ENCODE measurements around the gene DPP7. TPM values are rescaled to one million over a fixed set of nuclear protein-coding genes. Genes with fewer than 3 reads are reported as not detected.
"Not testable (repeated sequence)": the region's sequence is repeated elsewhere in the genome, so short reads cannot be mapped to it uniquely, and the experiment has no call there.

The DPP7 gene
- total RNA-seq, 2 donors from 2014 or later = 172 to 236 TPM

- Mint-ChIP-seq H3K27ac (no peak overlapping the region), H3K9me3 (no peaks in the 10 kb centered on the region)
Observed at GRCh38 chr9:137074657-137075274, 39.8 kb downstream of the DPP7 start.

GRCh38 chr9:137073992-137074399 lies 40.5 kb downstream of the DPP7 start:
- Mint-ChIP-seq H3K36me3 (no peaks in the 10 kb centered on the region), H3K27ac (no peak overlapping the region), H3K9me3 (no peaks in the 10 kb centered on the region)
- ATAC-seq (no peak), DNase-seq (ENCODE audit: low spot score in 2 of 2) (no peak)

More at GRCh38 chr9:137074657-137075274, 39.8 kb downstream of the DPP7 start:
- no peaks in the 10 kb centered on the region for H3K36me3 Mint-ChIP-seq
- ATAC-seq = no peak
- DNase-seq (ENCODE audit: low spot score in 2 of 2) = no peak

- ATAC-seq (no peak), DNase-seq (ENCODE audit: low spot score in 2 of 2) (no peak)
- no peaks in the 10 kb centered on the region for H3K9me3 Mint-ChIP-seq
- no peaks in the 10 kb centered on the region for H3K36me3 Mint-ChIP-seq
- H3K27ac Mint-ChIP-seq = peak overlapping the region; percentile 65 to 92
Observed at GRCh38 chr9:137071282-137071681, 43.3 kb downstream of the DPP7 start.

GRCh38 chr9:137070906-137071275 lies 43.6 kb downstream of the DPP7 start:
- Mint-ChIP-seq H3K36me3 (no peaks in the 10 kb centered on the region), H3K27ac (peak overlapping the region; percentile 65 to 92), H3K9me3 (no peaks in the 10 kb centered on the region)
- no peak for DNase-seq (ENCODE audit: low spot score in 2 of 2)
- ATAC-seq = no peak

- peak within 1 kb of the TSS; percentile 65 to 92 for H3K27ac Mint-ChIP-seq
- DNase-seq (ENCODE audit: low spot score in 2 of 2) = peak; percentile 84 to 88
- ATAC-seq = peak; percentile 91 to 95
- H3K9me3 Mint-ChIP-seq = no peaks in the 10 kb centered on the region
- no peaks in the 10 kb centered on the region for H3K36me3 Mint-ChIP-seq
Observed at GRCh38 chr9:137070201-137070905, 44.2 kb downstream of the DPP7 start, which contains the start of gene SAPCD2. TSS of gene SAPCD2 (minus strand) at chr9:137070557. CDS start at chr9:137070460, 97 bp downstream.

- no peak for DNase-seq (ENCODE audit: low spot score in 2 of 2)
- no peak overlapping the region for H3K27ac Mint-ChIP-seq
- no peaks in the 10 kb centered on the region for H3K9me3 Mint-ChIP-seq
- ATAC-seq = no peak
- no peaks in the 10 kb centered on the region for H3K36me3 Mint-ChIP-seq
Observed at GRCh38 chr9:137069508-137070091, 44.9 kb downstream of the DPP7 start.

GRCh38 chr9:137068539-137069507 lies 45.7 kb downstream of the DPP7 start:
- ATAC-seq (no peak), DNase-seq (ENCODE audit: low spot score in 2 of 2) (no peak)
- no peaks in the 10 kb centered on the region for H3K9me3 Mint-ChIP-seq
- H3K36me3 Mint-ChIP-seq = no peaks in the 10 kb centered on the region
- no peak overlapping the region for H3K27ac Mint-ChIP-seq

- Mint-ChIP-seq H3K27ac (no peak overlapping the region), H3K9me3 (no peaks in the 10 kb centered on the region), H3K36me3 (no peaks in the 10 kb centered on the region)
- ATAC-seq (peak; percentile 46 to 62), DNase-seq (ENCODE audit: low spot score in 2 of 2) (peak; percentile 79 to 91)
Observed at GRCh38 chr9:137067860-137068538, 46.5 kb downstream of the DPP7 start.

- DNase-seq (ENCODE audit: low spot score in 2 of 2) = no peak
- no peaks in the 10 kb centered on the region for H3K36me3 Mint-ChIP-seq
- no peaks in the 10 kb centered on the region for H3K9me3 Mint-ChIP-seq
- no peak for ATAC-seq
- H3K27ac Mint-ChIP-seq = no peak overlapping the region
Observed at GRCh38 chr9:137066096-137066861, 48.3 kb downstream of the DPP7 start.

GRCh38 chr9:137065336-137065967 lies 49.1 kb downstream of the DPP7 start:
- Mint-ChIP-seq H3K36me3 (no peaks in the 10 kb centered on the region), H3K27ac (no peak overlapping the region), H3K9me3 (no peaks in the 10 kb centered on the region)
- ATAC-seq (no peak), DNase-seq (ENCODE audit: low spot score in 2 of 2) (no peak)

- H3K9me3 Mint-ChIP-seq = no peaks in the 10 kb centered on the region
- H3K27ac Mint-ChIP-seq = no peak overlapping the region
- DNase-seq (ENCODE audit: low spot score in 2 of 2) (no peak), ATAC-seq (no peak)
- H3K36me3 Mint-ChIP-seq = no peaks in the 10 kb centered on the region
Observed at GRCh38 chr9:137064880-137065164, 49.7 kb downstream of the DPP7 start.

GRCh38 chr9:137064027-137064879 lies 50.3 kb downstream of the DPP7 start:
- H3K27ac Mint-ChIP-seq = no peak overlapping the region
- H3K9me3 Mint-ChIP-seq = no peaks in the 10 kb centered on the region
- DNase-seq (ENCODE audit: low spot score in 2 of 2) = peak in 1 of 2 donors; percentile 78
- ATAC-seq = peak in 1 of 2 donors; percentile 31
- no peaks in the 10 kb centered on the region for H3K36me3 Mint-ChIP-seq

GRCh38 chr9:137063311-137064026 lies 51.1 kb downstream of the DPP7 start:
- no peaks in the 10 kb centered on the region for H3K9me3 Mint-ChIP-seq
- no peak overlapping the region for H3K27ac Mint-ChIP-seq
- DNase-seq (ENCODE audit: low spot score in 2 of 2) (no peak), ATAC-seq (no peak)
- H3K36me3 Mint-ChIP-seq = no peaks in the 10 kb centered on the region

GRCh38 chr9:137062798-137063197 lies 51.7 kb downstream of the DPP7 start:
- not testable (repeated sequence) for DNase-seq (ENCODE audit: low spot score in 2 of 2); ATAC-seq; H3K9me3 Mint-ChIP-seq; H3K27ac Mint-ChIP-seq; H3K36me3 Mint-ChIP-seq

Measured in activated naive CD4-positive, alpha-beta T cell treated with anti-CD3 and anti-CD28 coated beads, Interleukin-2, amount 50 U/mL, for 72 hours (primary cell).